ENCODE results near the gene RGS7.
"Not testable (repeated sequence)": the region's sequence is repeated elsewhere in the genome, so short reads cannot be mapped to it uniquely, and the experiment has no call there.

RGS7 gene

GRCh38 chr1:241139047-241139446 lies 218.0 kb downstream of the RGS7 start:
- DNase-seq (ENCODE audit: low read depth in 3 of 3) = no peak

- DNase-seq (ENCODE audit: low read depth in 3 of 3) = no peak
Observed at GRCh38 chr1:241138248-241138647, 218.8 kb downstream of the RGS7 start.

GRCh38 chr1:241136389-241136788 lies 220.6 kb downstream of the RGS7 start:
- no peak for DNase-seq (ENCODE audit: low read depth in 3 of 3)

GRCh38 chr1:241131636-241132194 lies 225.3 kb downstream of the RGS7 start:
- no peak for DNase-seq (ENCODE audit: low read depth in 3 of 3)

- no peak for DNase-seq (ENCODE audit: low read depth in 3 of 3)
Observed at GRCh38 chr1:241130881-241131280, 226.1 kb downstream of the RGS7 start.

GRCh38 chr1:241129207-241129960 lies 227.6 kb downstream of the RGS7 start:
- DNase-seq (ENCODE audit: low read depth in 3 of 3) = no peak

- no peak for DNase-seq (ENCODE audit: low read depth in 3 of 3)
Observed at GRCh38 chr1:241125286-241125685, 231.7 kb downstream of the RGS7 start.

GRCh38 chr1:241118049-241118448 lies 239.0 kb downstream of the RGS7 start:
- DNase-seq (ENCODE audit: low read depth in 3 of 3) = no peak

- DNase-seq (ENCODE audit: low read depth in 3 of 3) = no peak
Observed at GRCh38 chr1:241115784-241116183, 241.2 kb downstream of the RGS7 start.

GRCh38 chr1:241114699-241115233 lies 242.2 kb downstream of the RGS7 start:
- DNase-seq (ENCODE audit: low read depth in 3 of 3) = no peak

GRCh38 chr1:241113557-241113956 lies 243.4 kb downstream of the RGS7 start:
- DNase-seq (ENCODE audit: low read depth in 3 of 3) = no peak

GRCh38 chr1:241109039-241109438 lies 248.0 kb downstream of the RGS7 start:
- no peak for DNase-seq (ENCODE audit: low read depth in 3 of 3)

- no peak for DNase-seq (ENCODE audit: low read depth in 3 of 3)
Observed at GRCh38 chr1:241105147-241105546, 251.9 kb downstream of the RGS7 start.

GRCh38 chr1:241102664-241103063 lies 254.3 kb downstream of the RGS7 start:
- no peak for DNase-seq (ENCODE audit: low read depth in 3 of 3)

GRCh38 chr1:241101622-241102021 lies 255.4 kb downstream of the RGS7 start:
- DNase-seq (ENCODE audit: low read depth in 3 of 3) = no peak

GRCh38 chr1:241097479-241097878 lies 259.5 kb downstream of the RGS7 start:
- no peak for DNase-seq (ENCODE audit: low read depth in 3 of 3)

GRCh38 chr1:241096982-241097381 lies 260.0 kb downstream of the RGS7 start:
- no peak for DNase-seq (ENCODE audit: low read depth in 3 of 3)

GRCh38 chr1:241095847-241096246 lies 261.2 kb downstream of the RGS7 start:
- no peak for DNase-seq (ENCODE audit: low read depth in 3 of 3)

- DNase-seq (ENCODE audit: low read depth in 3 of 3) = no peak
Observed at GRCh38 chr1:241090798-241091197, 266.2 kb downstream of the RGS7 start.

- not testable (repeated sequence) for DNase-seq (ENCODE audit: low read depth in 3 of 3)
Observed at GRCh38 chr1:241089066-241089465, 267.9 kb downstream of the RGS7 start.

GRCh38 chr1:241088075-241088474 lies 268.9 kb downstream of the RGS7 start:
- not testable (repeated sequence) for DNase-seq (ENCODE audit: low read depth in 3 of 3)

- no peak for DNase-seq (ENCODE audit: low read depth in 3 of 3)
Observed at GRCh38 chr1:241086686-241087085, 270.3 kb downstream of the RGS7 start.

- DNase-seq (ENCODE audit: low read depth in 3 of 3) = no peak
Observed at GRCh38 chr1:241083285-241083684, 273.7 kb downstream of the RGS7 start.
